GM19238 (cell line): Measurements from ENCODE around the gene GBE1.

ENCODE experiments used
- DNase-seq: peaks from one replicate; pipeline ENCODE4 v3.0.0; 2011; ENCODE audit warnings: low spot score; ENCODE audit not compliant: insufficient read length

Gene GBE1

GRCh38 chr3:81470524-81471278 lies 290.7 kb downstream of the GBE1 start:
- DNase-seq = no peak

- no peak for DNase-seq
These were observed 293.1 kb downstream of the GBE1 start for GRCh38 chr3:81468391-81468790.

- no peak for DNase-seq
These were observed 295.3 kb downstream of the GBE1 start for GRCh38 chr3:81466201-81466560.

GRCh38 chr3:81465510-81466200 lies 295.8 kb downstream of the GBE1 start:
- DNase-seq = no peak

- no peak for DNase-seq
These were observed 297.7 kb downstream of the GBE1 start for GRCh38 chr3:81463781-81464180.

- DNase-seq = no peak
These were observed 298.5 kb downstream of the GBE1 start for GRCh38 chr3:81462921-81463320.

GRCh38 chr3:81459733-81460132 lies 301.7 kb downstream of the GBE1 start:
- DNase-seq = no peak

- no peak for DNase-seq
These were observed 309.0 kb downstream of the GBE1 start for GRCh38 chr3:81452418-81452817.

GRCh38 chr3:81451611-81452010 lies 309.8 kb downstream of the GBE1 start:
- DNase-seq = no peak

GRCh38 chr3:81451140-81451539 lies 310.3 kb downstream of the GBE1 start:
- no peak for DNase-seq

- no peak for DNase-seq
These were observed 314.6 kb downstream of the GBE1 start for GRCh38 chr3:81446806-81447205.

- DNase-seq = no peak
These were observed 315.7 kb downstream of the GBE1 start for GRCh38 chr3:81445712-81446111.

- no peak for DNase-seq
These were observed 316.5 kb downstream of the GBE1 start for GRCh38 chr3:81444817-81445460.

- DNase-seq = no peak
These were observed 317.5 kb downstream of the GBE1 start for GRCh38 chr3:81443958-81444357.

GRCh38 chr3:81443457-81443782 lies 318.0 kb downstream of the GBE1 start:
- DNase-seq = no peak

- DNase-seq = no peak
These were observed 318.5 kb downstream of the GBE1 start for GRCh38 chr3:81442758-81443456.

- no peak for DNase-seq
These were observed 320.8 kb downstream of the GBE1 start for GRCh38 chr3:81440661-81441060.
